Mesothelial cell of epicardium (in vitro differentiated cells): ENCODE measurements around the gene RAB7A. TPM values are rescaled to one million over a fixed set of nuclear protein-coding genes. Genes with fewer than 3 reads are reported as not detected.

Experiments
- DNase-seq, 2 experiments: peaks; one replicate each; pipeline ENCODE4 v3.0.0; 2021; ENCODE audit warnings: low spot score in 2 of 2; ENCODE audit not compliant: unreplicated experiment in 2 of 2
- H3K27ac Mint-ChIP-seq: 2 replicates; pipeline ENCODE4 v1.8.0; 2021; ENCODE audit warnings: mixed read lengths
- H3K27me3 Mint-ChIP-seq: 2 replicates; pipeline ENCODE4 v1.8.0; 2021; ENCODE audit warnings: low read depth, mixed read lengths
- H3K36me3 Mint-ChIP-seq: 2 replicates; pipeline ENCODE4 v1.8.0; 2021; ENCODE audit warnings: mixed read lengths
- H3K4me1 Mint-ChIP-seq: 2 replicates; pipeline ENCODE4 v1.8.0; 2021; ENCODE audit warnings: mixed read lengths
- H3K4me3 Mint-ChIP-seq: 2 replicates; pipeline ENCODE4 v1.8.0; 2021; ENCODE audit warnings: mild to moderate bottlenecking, moderate library complexity, mixed read lengths
- H3K9me3 Mint-ChIP-seq: 2 replicates; pipeline ENCODE4 v1.8.0; 2021; ENCODE audit warnings: mixed read lengths
- CTCF ChIP-seq: fragments of 200-600 bp; sonication (generic); IDR thresholded peaks from one replicate; pipeline ENCODE4 v1.5.0; 2021; ENCODE audit warnings: antibody characterized with exemption; ENCODE audit not compliant: unreplicated experiment
- total RNA-seq: library from RNA; stranded (reverse); gene quantifications from 3 replicates; pipeline ENCODE4 v1.2.1, GENCODE V29; 2021

RAB7A gene
- total RNA-seq, 1 donor from 2014 or later, result 133 TPM

- DNase-seq, result no peak
- H3K4me1 Mint-ChIP-seq, result peaks cover 8% of the 10 kb centered on the region
- H3K27me3 Mint-ChIP-seq, result no peaks in the 10 kb centered on the region
- H3K4me3 Mint-ChIP-seq, result no peak overlapping the region
- peak overlapping the region; percentile 32 for H3K27ac Mint-ChIP-seq
- H3K36me3 Mint-ChIP-seq, result peaks cover 22% of the 10 kb centered on the region
- H3K9me3 Mint-ChIP-seq, result no peaks in the 10 kb centered on the region
- TF ChIP-seq CTCF, result no peak
Observed at GRCh38 chr3:128804017-128804810, 78.2 kb downstream of the RAB7A start.

GRCh38 chr3:128804811-128805155 is 78.8 kb downstream of the RAB7A start:
- peak overlapping the region; percentile 22 for H3K27ac Mint-ChIP-seq
- no peak for TF ChIP-seq CTCF
- no peaks in the 10 kb centered on the region for H3K27me3 Mint-ChIP-seq
- no peak overlapping the region for H3K4me3 Mint-ChIP-seq
- no peaks in the 10 kb centered on the region for H3K9me3 Mint-ChIP-seq
- H3K4me1 Mint-ChIP-seq, result peaks cover 8% of the 10 kb centered on the region
- peaks cover 25% of the 10 kb centered on the region for H3K36me3 Mint-ChIP-seq
- DNase-seq, result no peak

GRCh38 chr3:128805772-128806171 is 79.8 kb downstream of the RAB7A start:
- peaks cover 29% of the 10 kb centered on the region for H3K36me3 Mint-ChIP-seq

GRCh38 chr3:128806588-128806987 is 80.6 kb downstream of the RAB7A start:
- peaks cover 31% of the 10 kb centered on the region for H3K36me3 Mint-ChIP-seq
- peaks cover 8% of the 10 kb centered on the region for H3K4me1 Mint-ChIP-seq
- no peaks in the 10 kb centered on the region for H3K9me3 Mint-ChIP-seq
- TF ChIP-seq CTCF, result no peak
- H3K27ac Mint-ChIP-seq, result no peak overlapping the region
- no peaks in the 10 kb centered on the region for H3K27me3 Mint-ChIP-seq
- no peak for DNase-seq
- H3K4me3 Mint-ChIP-seq, result no peak overlapping the region

More at GRCh38 chr3:128805772-128806171, 79.8 kb downstream of the RAB7A start:
- Mint-ChIP-seq H3K27ac (no peak overlapping the region), H3K9me3 (no peaks in the 10 kb centered on the region), H3K4me1 (peaks cover 8% of the 10 kb centered on the region), H3K27me3 (no peaks in the 10 kb centered on the region), H3K4me3 (no peak overlapping the region)
- TF ChIP-seq CTCF, result no peak
- no peak for DNase-seq

- H3K27me3 Mint-ChIP-seq, result no peaks in the 10 kb centered on the region
- H3K27ac Mint-ChIP-seq, result no peak overlapping the region
Observed at GRCh38 chr3:128807186-128807830, 81.3 kb downstream of the RAB7A start.

More at GRCh38 chr3:128807186-128807830, 81.3 kb downstream of the RAB7A start:
- H3K9me3 Mint-ChIP-seq, result no peaks in the 10 kb centered on the region
- no peak overlapping the region for H3K4me3 Mint-ChIP-seq
- no peak for DNase-seq
- H3K36me3 Mint-ChIP-seq, result peaks cover 29% of the 10 kb centered on the region
- no peak for TF ChIP-seq CTCF
- H3K4me1 Mint-ChIP-seq, result peaks cover 8% of the 10 kb centered on the region
